Measurements from ENCODE around the gene C11orf52. TPM values are rescaled to one million over a fixed set of nuclear protein-coding genes. Genes with fewer than 3 reads are reported as not detected.

Gene C11orf52
- polyA plus RNA-seq, 2 of the 4 experiments (the other 2 are of a cell fraction): 0.08 to 0.13 TPM

DNA sequence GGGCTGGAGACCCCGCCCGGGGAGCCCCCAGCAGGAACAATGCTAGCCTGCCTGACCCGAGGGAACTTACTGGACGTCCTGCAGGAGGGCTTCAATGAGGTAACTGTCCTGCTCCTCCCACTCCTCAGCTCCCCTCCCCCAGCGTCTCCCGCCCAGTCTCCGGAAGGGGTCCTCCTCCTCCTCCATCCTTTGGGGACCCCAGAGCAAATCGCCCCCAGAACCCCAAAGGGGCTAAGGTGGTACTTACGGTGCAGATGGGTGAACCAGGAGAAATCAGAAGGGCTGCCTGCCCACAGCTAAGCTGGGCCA is 18.7 kb downstream of the C11orf52 start:
- Histone ChIP-seq H3K4me3 (peak overlapping the region; percentile 71), H3K27ac (peak overlapping the region; percentile 89 to 95), H3K4me2 (peak overlapping the region; percentile 97), H3K4me1 (peaks cover 75% of the 10 kb centered on the region), H3K9me3 (no peaks in the 10 kb centered on the region)
- WGBS (ENCODE audit: missing lambda C conversion rate): 15% methylated on average over 9 of the region's 9 CpGs
- DNase-seq (ENCODE audit: low read depth in 1 of 2, low spot score in 1 of 2) (no peak), FAIRE-seq (no peak), ATAC-seq (peak; percentile 69 to 73; a peak in 5 of 6 replicates)
- TF ChIP-seq MAZ (IDR thresholded peaks at IDR 0.05; ENCODE audit: borderline replicate concordance, low read depth, low read length) (no peak), POLR2A (IDR thresholded peaks at IDR 0.05; ENCODE audit: low read length) (peak; percentile 49), FOSB (CRISPR knock-in tag; IDR thresholded peaks at IDR 0.05) (no peak), PHF8 (IDR thresholded peaks at IDR 0.05; ENCODE audit: borderline replicate concordance, low read depth) (0 out of 2 replicates have a peak, but pooled peaks have one; percentile 0)
- POLR2A ChIA-PET: interaction anchor here (2.9 kb wide), 1 partner anchor 11 kb away, joined by 17 read pairs; no protein-coding TSS in a partner anchor
- CTCF ChIA-PET: interaction anchor here (1.1 to 2.0 kb wide), 4 partner anchors 24 to 60 kb away, joined by 4 to 12 read pairs (median 4); no protein-coding TSS in a partner anchor

DNA sequence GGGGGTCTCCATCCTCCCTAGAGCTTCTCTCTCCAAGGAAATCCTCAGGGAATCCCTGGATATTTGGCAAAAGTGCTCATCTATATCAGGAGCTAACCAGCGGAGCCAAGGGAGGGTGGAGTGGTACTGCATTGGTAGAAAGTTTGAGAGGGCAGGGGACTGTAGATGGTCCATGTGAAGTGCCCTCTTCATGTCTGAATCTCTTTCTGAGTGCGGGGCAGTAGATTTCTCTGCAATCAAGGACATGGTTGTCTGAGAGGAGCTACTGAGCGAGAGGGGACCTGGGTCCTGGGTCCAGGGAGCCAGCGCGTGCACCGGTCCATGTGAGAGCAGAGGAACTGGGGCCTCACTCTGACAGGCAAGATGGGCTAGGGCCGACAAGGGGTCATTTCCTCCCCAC is 19.1 kb downstream of the C11orf52 start:
- ATAC-seq (peak; percentile 58 to 60; a peak in 5 of 6 replicates), DNase-seq (ENCODE audit: low read depth in 1 of 2, low spot score in 1 of 2) (no peak), FAIRE-seq (no peak)
- peak overlapping the region; percentile 89 to 95 for H3K27ac ChIP-seq
- TF ChIP-seq ZSCAN20 (CRISPR knock-in tag; IDR thresholded peaks at IDR 0.05): no peak
- TF ChIP-seq, protein P1, sequence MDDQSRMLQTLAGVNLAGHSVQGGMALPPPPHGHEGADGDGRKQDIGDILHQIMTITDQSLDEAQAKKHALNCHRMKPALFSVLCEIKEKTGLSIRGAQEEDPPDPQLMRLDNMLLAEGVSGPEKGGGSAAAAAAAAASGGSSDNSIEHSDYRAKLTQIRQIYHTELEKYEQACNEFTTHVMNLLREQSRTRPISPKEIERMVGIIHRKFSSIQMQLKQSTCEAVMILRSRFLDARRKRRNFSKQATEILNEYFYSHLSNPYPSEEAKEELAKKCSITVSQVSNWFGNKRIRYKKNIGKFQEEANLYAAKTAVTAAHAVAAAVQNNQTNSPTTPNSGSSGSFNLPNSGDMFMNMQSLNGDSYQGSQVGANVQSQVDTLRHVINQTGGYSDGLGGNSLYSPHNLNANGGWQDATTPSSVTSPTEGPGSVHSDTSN (IDR thresholded peaks at IDR 0.05): no peak
- TF ChIP-seq KDM1A (IDR thresholded peaks at IDR 0.05; ENCODE audit: low read depth): no peak
- no peak for TF ChIP-seq TP53 (CRISPR knock-in tag; IDR thresholded peaks at IDR 0.05)
- TF ChIP-seq RFX5 (IDR thresholded peaks at IDR 0.05): no peak
- TF ChIP-seq, protein P2, sequence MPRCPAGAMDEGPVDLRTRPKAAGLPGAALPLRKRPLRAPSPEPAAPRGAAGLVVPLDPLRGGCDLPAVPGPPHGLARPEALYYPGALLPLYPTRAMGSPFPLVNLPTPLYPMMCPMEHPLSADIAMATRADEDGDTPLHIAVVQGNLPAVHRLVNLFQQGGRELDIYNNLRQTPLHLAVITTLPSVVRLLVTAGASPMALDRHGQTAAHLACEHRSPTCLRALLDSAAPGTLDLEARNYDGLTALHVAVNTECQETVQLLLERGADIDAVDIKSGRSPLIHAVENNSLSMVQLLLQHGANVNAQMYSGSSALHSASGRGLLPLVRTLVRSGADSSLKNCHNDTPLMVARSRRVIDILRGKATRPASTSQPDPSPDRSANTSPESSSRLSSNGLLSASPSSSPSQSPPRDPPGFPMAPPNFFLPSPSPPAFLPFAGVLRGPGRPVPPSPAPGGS (IDR thresholded peaks at IDR 0.05): no peak
- H3K4me2 ChIP-seq: peak overlapping the region; percentile 97
- WGBS (ENCODE audit: missing lambda C conversion rate): 77% methylated on average over 7 of the region's 7 CpGs
- ChIA-PET CTCF (interaction anchor here (1.1 to 2.0 kb wide), 3 partner anchors 23 to 59 kb away, joined by 4 to 12 read pairs (median 4); no protein-coding TSS in a partner anchor), POLR2A (interaction anchor here (2.1 kb wide), 1 partner anchor 11 kb away, joined by 11 read pairs; no protein-coding TSS in a partner anchor)
- peaks cover 79% of the 10 kb centered on the region for H3K4me1 ChIP-seq
- H3K4me3 ChIP-seq: peak overlapping the region; percentile 71
- H3K9me3 ChIP-seq: no peaks in the 10 kb centered on the region

DNA sequence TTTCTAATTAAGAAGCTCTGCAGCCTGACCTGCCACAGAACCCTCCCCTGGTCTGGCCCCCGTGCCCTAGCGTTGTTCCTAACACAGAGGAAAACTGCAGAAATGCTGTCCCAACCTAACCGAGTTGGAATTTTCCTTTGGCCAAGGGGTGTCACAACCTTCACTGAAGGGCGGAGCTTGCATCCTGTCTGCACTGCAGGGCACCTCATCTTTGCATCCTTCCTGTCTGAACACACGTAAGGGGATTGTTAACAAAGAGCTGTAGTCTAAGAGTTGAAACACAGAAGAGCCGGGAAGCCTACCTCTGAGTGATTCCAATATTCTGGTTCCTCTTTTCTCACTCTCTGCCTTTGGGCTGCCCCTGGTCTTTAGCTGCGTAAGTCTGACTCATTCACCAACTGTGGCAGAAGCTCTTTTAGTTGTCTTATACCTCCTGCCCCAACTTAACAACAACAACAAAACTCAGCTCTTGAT is 20.0 kb downstream of the C11orf52 start:
- TF ChIP-seq HOXB5 (CRISPR knock-in tag; IDR thresholded peaks at IDR 0.05) (no peak), ESRRA (IDR thresholded peaks at IDR 0.05; ENCODE audit: borderline replicate concordance, low read length) (no peak), HDAC2 (IDR thresholded peaks at IDR 0.05) (no peak), RAD21 (conservative IDR thresholded peaks at IDR 0.05 in 1 of 2, IDR thresholded peaks at IDR 0.05 in 1 of 2) (no peak), FOSB (CRISPR knock-in tag; IDR thresholded peaks at IDR 0.05) (no peak), KDM5A (IDR thresholded peaks at IDR 0.05) (no peak), ZFP36 (IDR thresholded peaks at IDR 0.05; ENCODE audit: borderline replicate concordance, partially characterized antibody) (no peak), ZNF302 (CRISPR knock-in tag; IDR thresholded peaks at IDR 0.05) (no peak)
- TF ChIP-seq, protein P3, sequence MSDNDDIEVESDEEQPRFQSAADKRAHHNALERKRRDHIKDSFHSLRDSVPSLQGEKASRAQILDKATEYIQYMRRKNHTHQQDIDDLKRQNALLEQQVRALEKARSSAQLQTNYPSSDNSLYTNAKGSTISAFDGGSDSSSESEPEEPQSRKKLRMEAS (IDR thresholded peaks at IDR 0.05): peak; percentile 17; the same call in 1 of the 2 replicates
- ATAC-seq (peak; percentile 37 to 45; a peak in 4 of 6 replicates), FAIRE-seq (no peak), DNase-seq (ENCODE audit: low read depth in 1 of 2, low spot score in 1 of 2) (no peak)
- H3K4me1 ChIP-seq: peaks cover 81% of the 10 kb centered on the region
- H3K27ac ChIP-seq: peak overlapping the region; percentile 89 to 95
- CTCF ChIA-PET: interaction anchor here (1.0 to 2.0 kb wide), 2 partner anchors 11 to 44 kb away, joined by 4 to 12 read pairs; no protein-coding TSS in a partner anchor
- H3K4me3 ChIP-seq: peak overlapping the region; percentile 71
- POLR2A ChIA-PET: interaction anchor here (0.8 to 2.1 kb wide), 3 partner anchors 12 to 43 kb away, joined by 3 to 11 read pairs (median 3); no protein-coding TSS in a partner anchor
- no peaks in the 10 kb centered on the region for H3K9me3 ChIP-seq
- peak overlapping the region; percentile 97 for H3K4me2 ChIP-seq
- 27% methylated on average over 7 of the region's 7 CpGs for WGBS (ENCODE audit: missing lambda C conversion rate)
